OCI-LY3 (cell line): ENCODE data around the gene TMEM108.

Source experiments
- CTCF ChIP-seq: fragments of 200-600, 300-600 bp; sonication (generic); IDR thresholded peaks from 2 replicates; pipeline ENCODE4 v1.5.1; 2014; ENCODE audit warnings: antibody characterized with exemption, low read length, low read depth
- EZH2phosphoT487 ChIP-seq: fragments of 200-600 bp; shearing (Covaris generic); IDR thresholded peaks from 2 replicates; pipeline ENCODE4 v1.6.1; 2018; ENCODE audit warnings: antibody characterized with exemption, mixed run types, low read depth

GRCh38 chr3:133262333-133262732 is 224.1 kb downstream of the TMEM108 start:
- TF ChIP-seq CTCF (no peak), EZH2phosphoT487 (no peak)
